ELR (cell line): ENCODE measurements around the gene GIT1.
"Not testable (repeated sequence)": the region's sequence is repeated elsewhere in the genome, so short reads cannot be mapped to it uniquely, and the experiment has no call there.

ENCODE experiments used
- DNase-seq: peaks from one replicate; pipeline ENCODE4 v3.0.0-alpha.2; 2015; ENCODE audit warnings: low read depth

Gene GIT1

DNA sequence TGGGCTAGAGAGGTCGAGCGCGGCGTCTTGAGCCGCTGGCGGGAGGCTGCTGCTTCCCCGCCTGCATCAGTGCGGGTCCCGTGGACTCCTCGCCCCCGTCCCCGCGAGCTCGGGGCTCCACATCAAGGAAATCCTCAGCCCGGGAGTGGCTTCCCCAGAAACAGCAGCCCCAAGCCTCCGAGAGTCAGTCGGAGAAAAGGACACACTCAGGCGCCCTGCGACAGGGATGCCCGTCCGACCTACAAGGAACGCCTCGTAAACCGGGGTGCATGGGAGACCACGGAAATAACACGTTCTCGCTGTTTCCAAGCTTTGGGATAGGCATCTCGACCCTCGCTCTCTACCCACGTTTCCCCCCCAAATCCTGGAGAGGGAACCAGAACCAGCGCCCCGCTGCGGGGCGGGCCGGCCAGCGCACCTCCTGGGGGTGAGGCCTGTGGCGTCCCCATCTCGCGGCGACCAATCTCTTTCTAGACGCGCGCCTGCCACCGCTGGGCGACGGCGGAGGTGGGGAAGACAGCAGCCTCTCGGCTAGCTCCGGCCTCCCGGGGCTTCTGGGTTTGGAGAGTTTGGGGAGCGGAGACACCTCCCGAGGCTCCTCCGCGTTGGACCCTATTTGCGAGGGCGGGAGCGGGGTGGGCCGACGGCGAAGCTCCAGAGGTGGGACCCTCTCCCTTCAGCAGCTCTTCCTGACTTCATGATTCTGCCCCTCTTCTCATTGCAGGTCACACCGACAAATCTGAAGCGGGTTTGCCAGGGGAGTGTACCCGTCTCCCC lies 21.7 kb downstream of the GIT1 start:
- DNase-seq = peak; percentile 75

DNA sequence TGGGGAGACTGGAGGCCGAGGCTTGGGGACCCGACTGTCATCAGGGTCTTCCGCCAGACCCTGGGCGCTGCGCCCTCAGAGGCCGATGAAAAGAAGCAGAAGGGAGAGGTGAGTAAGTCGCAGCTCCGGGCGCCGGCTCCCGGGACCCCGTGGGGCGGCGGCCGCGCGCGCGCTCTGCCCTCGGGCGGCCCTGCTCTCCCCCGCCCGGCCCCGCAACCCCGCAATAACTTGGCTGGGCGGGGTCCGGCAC lies 22.2 kb downstream of the GIT1 start:
- DNase-seq = peak; percentile 41

DNA sequence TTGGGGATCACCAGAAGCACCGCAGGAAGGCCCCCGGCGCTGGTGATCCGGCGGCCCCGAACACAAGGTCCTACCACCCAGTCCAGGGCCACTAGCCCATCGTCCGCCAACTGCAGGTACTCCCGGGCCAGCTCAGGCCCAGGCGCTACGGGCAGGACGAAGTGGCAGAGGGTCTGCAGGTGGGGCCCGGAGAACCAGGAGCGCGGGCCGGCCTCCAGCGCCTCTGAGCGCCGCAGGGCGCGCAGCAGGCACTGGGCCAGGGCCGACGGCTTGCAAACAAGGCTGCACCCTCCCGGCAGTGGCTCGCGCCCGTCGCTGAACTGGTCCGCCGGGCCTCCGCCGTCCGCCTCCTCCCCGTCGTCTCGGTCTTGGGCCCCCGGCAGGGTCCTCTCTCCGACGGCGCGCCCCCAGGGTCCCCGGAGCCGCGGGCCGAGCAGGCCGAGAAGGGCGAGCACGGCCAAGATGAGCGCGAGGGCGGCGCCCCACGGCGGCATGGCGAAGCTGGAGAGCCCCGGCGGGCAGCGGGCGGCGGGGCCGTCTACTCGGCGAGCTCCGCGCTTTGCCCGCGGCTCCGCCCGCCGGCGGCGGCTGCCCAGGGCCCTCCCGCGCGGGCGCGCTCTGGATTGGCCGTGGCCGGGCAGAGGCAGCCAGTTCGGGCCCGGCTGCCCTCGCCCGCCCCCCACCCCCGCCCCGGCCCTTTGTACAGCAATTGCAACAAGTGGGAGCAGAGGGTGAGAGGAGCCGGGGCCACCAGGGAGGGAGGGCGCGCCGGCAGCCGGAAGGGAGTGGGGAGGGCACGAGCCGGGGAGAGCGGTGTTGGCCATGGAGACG lies 22.8 kb downstream of the GIT1 start, which contains the start of gene ABHD15:
ABHD15 (minus strand) TSS at position 565 of the 831 bp plus-strand sequence; CDS start at position 494, 71 bp downstream.
- peak; percentile 68 for DNase-seq

DNA sequence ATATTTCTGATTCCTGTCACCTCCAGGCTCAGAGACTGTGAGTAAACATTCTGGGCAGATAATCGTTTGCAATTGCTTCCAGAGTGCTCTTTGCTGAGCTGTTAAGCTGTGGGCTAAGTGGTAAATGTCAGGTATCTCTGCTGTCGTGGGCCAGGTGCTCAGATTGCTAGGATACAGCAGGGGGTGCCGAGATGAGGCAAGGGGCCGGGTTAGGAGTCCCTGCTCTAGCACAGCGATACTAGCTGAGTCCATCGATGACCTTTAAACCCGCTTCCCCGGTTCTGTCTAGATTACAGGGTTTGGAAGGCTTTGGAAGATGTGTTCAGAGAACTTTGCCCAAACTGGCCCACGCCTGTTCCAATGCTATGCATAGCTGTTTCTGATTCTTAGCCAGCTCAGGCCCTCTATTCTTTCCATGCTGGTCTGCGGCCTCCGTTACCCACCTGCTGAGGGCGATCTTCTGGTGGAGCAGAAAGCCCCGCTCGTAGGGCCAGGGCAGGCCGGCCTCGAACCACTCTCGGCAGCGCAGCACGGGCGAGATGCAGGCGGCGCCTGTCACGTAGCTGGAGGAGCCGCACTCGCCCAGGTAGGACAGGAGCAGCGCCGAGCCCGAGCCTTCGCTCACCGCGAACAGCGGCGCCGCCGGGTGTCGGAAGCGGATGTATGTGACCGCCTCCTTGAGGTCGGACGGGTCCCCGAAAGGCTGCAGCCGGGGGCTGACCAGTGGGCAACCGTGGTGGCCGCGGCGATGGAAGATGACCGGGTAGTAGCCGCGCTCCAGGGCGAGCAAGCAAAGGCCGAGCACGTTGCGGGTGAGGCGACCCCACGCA lies 23.6 kb downstream of the GIT1 start:
- DNase-seq = no peak

DNA sequence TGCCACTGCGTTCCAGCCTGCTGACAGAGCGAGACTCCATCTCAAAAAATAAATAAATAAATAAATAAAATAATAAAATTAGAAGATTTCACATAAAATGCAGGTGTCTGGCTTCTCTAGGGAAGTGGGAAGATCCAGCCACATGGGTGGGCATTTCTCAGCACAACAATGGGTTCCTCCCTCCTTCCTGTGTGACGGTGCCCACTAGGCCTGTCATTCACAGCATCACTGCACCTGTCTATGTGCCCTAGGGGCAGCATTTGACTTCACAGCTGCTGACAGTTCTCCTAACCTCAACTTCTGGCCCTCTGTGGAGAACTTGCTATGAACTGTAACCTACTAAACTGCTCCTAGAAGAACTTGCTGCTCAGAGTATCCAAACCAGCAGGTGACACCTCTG lies 25.6 kb downstream of the GIT1 start:
- no peak for DNase-seq

DNA sequence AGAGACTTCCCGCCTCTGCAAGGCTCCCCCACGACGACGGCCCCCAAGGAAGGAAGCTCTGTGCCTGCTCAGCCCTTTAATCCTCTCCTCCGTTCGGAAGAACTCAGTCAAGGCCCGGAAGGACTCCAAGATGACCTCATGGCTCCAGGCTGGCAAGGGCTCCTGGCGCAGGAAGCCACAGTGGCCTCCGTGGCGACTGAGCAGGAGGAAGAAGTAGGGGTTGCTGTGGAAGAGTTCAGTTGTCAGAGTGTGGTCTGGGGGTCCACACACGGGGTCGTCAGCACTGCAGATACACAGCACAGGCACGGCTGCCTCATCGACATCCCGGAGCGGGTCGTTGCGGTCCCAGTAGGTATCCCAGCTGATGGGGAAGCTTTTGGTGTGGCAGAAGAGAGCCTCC lies 26.8 kb downstream of the GIT1 start:
- DNase-seq = no peak

DNA sequence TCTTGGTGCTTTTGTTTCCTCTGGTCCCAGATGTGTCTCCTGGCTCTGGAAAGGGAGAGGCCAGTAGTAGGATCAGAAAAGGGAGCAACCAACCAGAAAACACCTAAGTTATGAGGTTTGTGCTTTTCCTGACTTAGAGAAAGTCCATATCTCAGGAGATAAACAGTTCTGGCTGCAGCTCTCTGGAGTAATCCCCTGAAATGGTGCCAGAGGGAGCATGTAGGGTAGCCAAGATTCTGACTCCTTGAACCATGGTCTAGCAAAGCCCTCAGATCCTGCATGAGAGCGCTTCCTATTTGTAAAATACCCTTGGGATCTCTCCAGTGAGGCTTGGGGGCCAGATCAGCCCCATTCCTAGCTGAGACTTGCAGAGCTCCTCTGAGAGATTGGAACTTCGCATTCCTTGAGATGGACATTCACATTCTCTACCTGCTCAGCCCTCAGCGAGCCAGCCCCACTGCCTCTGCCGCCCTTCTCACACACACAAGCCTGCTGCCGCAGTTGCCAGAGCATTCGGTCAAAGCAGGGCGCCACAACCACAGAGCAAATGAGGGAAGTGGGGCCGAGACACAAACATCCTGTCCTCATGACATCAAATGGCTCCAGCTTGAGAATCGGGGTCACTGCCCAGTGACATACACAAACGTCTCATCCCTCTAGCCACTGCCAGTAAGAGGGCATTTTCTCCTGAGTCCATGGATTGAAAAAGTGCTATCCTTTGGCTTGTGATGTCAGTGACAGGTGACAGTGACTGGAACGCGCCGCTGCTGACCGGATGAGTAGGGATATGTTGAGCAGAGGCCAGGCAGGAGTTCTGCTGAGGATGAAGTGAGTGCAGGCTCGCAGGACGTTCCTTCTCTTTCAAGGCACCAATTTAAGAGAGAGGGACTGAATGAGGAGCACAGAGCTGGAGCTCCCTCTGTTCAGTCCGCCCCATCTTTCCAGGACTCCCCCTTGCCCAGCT lies 27.6 kb downstream of the GIT1 start:
- no peak for DNase-seq

DNA sequence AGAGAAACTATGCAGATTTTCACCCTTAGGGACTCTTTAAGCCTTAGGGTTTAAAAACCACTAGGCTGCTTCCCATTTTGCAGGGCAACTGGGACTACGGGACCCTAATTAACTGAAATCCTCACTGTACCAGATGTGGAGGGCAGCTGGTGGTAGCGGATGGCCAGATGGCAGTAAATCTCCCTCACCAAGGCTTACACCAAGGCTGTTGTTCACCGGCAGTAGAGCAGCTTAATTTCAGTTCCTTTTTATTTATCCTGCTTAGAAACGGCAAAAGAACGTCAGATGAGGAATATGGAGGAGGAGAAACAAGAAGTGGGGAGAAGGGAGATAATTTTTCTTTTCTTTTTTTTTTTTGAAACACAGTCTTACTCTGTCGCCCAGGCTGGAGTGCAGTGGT lies 29.1 kb downstream of the GIT1 start:
- DNase-seq = no peak

DNA sequence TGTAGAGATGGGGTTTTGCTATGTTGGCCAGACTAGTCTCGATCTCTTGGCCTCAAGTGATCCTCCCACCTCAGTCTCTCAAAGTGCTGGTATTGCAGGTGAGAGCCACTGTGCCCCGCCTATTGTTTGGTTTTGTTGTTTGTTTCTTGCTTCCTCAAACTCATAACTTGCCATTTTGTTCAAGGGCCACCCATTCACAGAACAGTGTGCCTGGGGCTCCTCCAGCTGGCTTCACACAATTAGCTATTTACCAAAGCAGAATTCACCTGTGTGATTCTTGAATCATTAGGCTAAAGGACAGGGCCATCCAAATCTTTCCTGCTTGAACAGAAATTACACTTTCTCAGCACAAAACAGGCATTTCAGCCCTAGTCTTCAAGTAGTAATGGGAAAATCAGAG lies 29.8 kb downstream of the GIT1 start:
- DNase-seq = no peak

DNA sequence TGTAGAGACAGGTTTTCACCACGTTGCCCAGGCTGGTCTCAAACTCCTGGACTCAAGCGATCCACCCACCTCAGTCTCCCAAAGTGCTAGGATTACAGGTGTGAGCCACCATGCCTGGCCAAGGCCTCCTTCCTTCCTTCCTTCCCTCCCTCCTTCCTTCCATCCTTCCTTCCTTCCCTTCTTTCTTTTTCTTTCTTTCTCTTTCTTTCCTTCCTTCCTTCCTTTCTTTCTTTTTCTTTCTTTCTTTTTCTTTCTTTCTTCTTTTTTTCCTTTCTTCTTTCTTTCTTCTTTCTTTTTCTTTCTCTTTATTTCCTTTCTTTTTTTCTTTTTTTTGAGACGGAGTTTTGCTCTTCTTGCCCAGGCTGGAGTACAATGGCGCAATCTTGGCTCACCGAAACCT lies 31.3 kb downstream of the GIT1 start:
- DNase-seq = not testable (repeated sequence)

DNA sequence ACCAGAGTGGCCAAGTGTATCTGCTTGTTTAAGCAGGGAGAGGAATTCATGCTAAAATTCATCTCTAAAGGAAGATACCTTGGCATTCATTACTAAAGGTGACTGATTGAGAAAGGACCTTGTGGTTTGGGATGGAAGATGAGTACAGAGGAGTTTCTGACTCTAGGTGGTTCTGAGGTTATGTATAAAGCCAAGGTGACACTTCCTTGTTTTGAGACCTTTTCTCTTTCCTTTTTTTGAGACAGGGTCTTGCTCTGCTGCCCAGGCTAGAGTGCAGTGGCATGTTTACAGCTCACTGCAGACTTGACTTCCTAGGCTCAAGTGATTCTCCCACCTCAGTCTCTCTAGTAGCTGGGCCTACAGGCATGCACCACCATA lies 31.7 kb downstream of the GIT1 start:
- no peak for DNase-seq

DNA sequence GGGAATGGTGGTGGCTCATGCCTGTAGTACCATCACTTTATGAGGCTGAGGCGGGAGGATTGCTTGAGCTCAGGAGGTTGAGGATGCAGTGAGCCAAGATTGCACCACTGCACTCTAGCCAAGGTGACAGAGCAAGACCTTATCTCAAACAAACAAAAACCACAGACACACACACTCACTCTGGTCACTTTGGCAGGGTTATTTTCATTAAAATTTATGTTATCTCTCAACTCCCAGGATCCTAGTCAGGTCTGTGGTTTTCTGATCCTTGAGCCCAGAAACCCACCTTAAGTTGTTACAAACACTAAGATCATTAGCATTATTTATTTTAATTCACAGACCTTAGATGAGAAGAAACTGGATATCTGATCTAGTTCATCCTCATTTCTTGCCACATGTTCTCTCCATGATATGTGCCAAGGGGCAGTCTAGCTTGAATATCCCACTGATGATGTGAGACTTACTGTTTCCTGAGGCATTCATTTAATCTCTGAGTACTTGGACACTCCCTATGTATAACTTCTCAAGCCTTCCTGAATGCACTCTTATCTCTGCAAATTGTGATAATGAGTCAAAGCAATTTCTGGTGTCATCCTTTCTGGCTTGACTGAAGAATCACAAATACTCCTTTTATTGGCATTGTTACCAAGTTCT lies 32.2 kb downstream of the GIT1 start:
- peak; percentile 19 for DNase-seq

DNA sequence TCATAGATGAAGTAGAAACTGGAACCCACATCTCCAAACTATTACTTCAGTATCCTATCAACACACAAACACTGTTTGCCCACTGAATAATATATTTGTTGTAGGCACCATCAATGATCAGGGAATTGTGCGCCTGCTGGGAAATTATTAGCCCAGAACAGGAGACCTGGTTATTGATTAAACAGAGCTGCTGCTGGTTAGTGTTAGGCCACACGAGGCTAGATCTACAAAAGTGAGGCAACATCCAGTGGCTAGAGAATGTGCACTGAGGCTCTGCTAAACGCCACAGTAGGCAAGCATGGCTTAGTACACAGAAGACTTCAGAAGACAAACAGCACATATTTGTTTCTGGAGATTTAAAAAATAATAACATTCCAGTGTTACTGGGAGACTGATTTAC lies 33.6 kb downstream of the GIT1 start:
- DNase-seq = no peak

DNA sequence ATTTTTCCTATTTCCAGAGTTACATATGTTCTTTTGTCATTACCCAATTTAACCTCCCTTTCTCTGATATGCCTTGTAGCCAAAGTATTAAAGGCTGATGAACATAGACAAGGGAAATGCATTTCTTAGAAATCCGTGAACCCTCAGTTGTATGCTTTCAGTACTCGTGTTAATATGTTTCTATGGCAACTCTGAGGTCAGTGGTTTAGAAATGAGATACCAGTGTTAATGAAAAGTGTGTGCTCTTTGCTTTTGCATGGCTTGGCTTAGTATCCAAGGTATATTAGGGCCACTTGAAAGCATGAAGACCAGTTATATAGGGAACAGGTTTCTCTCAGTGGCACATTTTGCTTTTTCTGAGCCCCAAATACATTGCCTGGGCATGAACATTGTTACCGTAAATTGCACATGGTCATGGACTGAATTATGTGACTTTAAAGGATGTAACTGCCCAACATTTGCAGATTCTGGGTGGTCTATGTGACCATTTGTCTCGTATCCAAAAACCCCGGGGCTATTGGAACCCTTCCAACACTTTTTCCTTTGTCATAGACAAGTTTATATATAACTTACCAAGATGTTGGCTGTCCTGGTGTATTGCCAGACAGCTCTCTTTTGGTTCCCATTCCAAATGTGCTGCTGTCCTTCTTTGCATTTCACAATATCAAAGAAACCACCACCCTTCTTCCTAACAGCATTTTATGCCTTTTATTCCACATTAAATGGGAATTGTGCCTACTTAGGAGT lies 40.1 kb downstream of the GIT1 start:
- no peak for DNase-seq

DNA sequence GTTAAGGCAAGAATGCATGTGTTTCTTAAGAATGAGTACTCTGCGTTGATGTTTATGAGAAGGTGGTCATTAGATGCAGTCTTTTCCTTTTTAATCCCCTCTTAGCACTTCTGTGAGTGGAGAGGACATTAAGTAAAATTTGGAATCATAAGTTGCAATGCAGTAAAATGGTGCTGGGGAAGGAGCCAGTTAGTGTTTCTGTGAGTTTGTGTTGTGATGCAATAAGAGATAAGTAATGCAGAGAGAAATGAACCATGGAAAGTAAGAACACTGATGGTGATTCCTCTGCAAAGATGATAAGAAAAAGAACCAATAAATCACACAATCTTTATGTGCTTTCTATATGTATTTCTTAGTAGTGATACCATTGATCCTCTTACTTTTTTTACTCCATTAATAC lies 42.6 kb downstream of the GIT1 start:
- DNase-seq = no peak

DNA sequence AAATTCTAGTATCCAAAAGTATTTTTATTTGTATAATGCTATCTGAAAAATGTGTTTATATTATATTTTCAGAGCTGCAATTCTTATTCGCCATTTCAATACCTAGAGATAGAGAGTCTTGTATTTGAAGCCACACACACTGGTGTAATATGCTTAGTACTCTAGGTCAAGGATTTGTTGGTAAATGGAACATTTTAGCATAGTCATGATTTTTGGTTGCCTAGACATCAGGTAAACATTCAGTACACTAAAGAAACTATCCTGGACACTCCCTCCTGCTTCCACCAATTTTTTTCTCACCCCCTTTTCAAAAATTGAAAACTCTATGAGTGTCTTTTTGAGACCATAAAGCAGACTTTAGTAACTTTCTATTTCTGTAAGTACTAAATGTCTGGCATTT lies 43.4 kb downstream of the GIT1 start:
- no peak for DNase-seq

DNA sequence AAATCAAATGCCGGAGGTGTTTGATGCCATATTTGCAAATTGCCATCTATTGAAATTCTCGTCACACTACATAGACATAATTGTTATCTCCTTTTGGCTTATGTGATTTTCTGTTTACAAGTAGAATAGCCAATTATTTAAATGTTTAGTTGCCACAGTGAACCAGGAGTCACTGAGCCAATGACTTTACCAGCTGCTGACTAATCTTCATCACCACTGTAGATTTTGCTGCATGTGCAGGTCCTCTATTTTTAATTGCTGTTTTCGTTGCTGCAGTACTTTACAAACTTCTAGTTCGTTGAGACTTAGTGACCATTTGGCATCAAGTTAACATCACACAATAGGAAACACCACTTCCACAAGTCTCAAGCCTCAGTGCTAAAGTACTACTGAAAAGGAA lies 45.4 kb downstream of the GIT1 start:
- no peak for DNase-seq

DNA sequence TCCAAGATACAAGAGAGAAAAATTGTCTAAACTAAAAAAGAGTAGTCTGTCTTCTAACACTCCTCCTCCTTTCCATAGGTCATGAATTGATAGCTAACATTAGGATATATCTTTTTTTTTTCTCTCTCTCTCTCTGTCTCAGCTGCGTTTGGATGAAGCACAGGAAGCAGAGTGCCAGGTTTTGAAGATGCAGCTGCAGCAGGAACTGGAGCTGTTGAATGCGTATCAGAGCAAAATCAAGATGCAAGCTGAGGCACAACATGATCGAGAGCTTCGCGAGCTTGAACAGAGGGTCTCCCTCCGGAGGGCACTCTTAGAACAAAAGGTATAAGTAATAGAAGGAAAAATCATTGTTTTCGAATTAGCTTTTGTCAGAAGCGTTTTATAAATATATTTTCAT lies 55.5 kb downstream of the GIT1 start:
- DNase-seq = no peak

DNA sequence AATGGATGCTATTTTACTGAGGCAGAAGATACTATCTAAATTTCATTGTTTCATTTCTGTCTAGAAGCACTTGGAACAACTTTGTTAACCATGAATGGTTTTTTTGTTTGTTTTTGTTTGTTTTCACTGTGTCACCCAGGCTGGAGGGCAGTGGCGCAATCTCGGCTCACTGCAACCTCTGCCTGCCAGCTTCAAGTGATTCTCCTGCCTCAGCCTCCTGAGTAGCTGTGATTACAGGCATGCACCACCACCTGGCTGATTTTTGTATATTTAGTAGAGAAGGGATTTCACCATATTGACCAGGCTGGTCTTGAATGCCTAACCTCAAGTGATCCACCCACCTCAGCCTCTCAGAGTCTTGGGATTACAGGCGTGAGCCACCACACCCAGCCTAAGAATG lies 63.1 kb downstream of the GIT1 start:
- DNase-seq = peak; percentile 7

DNA sequence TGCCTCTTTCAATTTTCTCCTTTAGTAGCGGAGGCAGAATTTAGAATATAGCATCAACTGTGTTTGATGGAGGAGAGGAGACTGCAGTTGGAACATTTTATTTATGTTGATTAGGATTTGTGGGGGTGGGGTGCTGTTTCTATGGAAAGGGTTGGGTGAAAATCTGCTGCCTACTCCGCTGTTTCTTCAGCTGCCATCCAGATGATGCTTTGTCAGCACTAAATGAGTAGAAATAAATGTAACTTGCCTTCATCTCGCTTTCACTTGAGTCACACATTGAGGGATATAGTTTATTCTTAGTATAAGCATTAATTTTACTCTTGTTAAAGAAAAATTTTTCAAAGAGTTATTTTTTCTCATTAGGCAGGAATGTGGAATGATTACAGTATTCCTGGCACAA lies 64.8 kb downstream of the GIT1 start:
- DNase-seq = no peak
